HL-60 (cell line): ENCODE data around the gene ZFYVE27.

Experiments used
- DNase-seq, 2 experiments: peaks; one replicate each; pipeline ENCODE4 v3.0.0-alpha.2; 2010 to 2020; ENCODE audit warnings: low read depth in 1 of 2, low spot score in 1 of 2
- H3K27ac ChIP-seq: fragments of 250-450 bp; sonication (Bioruptor Pico); replicated peaks from 2 replicates; pipeline ENCODE4 v1.5.1; 2020; ENCODE audit warnings: mild to moderate bottlenecking, moderate library complexity
- H3K27me3 ChIP-seq: fragments of 250-450 bp; sonication (Bioruptor Pico); 2 replicates; pipeline ENCODE4 v1.5.1; 2021; ENCODE audit warnings: mild to moderate bottlenecking, moderate library complexity; ENCODE audit not compliant: insufficient read depth, poor library complexity, severe bottlenecking
- H3K4me3 ChIP-seq: replicated peaks from 2 replicates; pipeline ENCODE4 v1.5.1; 2011; ENCODE audit warnings: mild to moderate bottlenecking, control low read depth, low read length; ENCODE audit not compliant: insufficient read depth
- CTCF ChIP-seq: IDR thresholded peaks from one replicate; pipeline ENCODE4 v1.5.1; 2011; ENCODE audit warnings: low read length, control low read depth, inconsistent platforms; ENCODE audit not compliant: insufficient read depth
- GABPA ChIP-seq: IDR thresholded peaks from 2 replicates; pipeline ENCODE4 v1.6.1; 2012; ENCODE audit warnings: low read depth
- POLR2AphosphoS5 ChIP-seq: IDR thresholded peaks from 2 replicates; pipeline ENCODE4 v1.6.1; 2012; ENCODE audit warnings: low read depth
- REST ChIP-seq: IDR thresholded peaks from 2 replicates; pipeline ENCODE4 v1.6.1; 2012; ENCODE audit warnings: low read depth; ENCODE audit not compliant: insufficient replicate concordance
- SPI1 ChIP-seq: IDR thresholded peaks from 2 replicates; pipeline ENCODE4 v1.6.1; 2012; ENCODE audit warnings: low read depth, mild to moderate bottlenecking, borderline replicate concordance

Gene ZFYVE27

GRCh38 chr10:97760461-97761257, 23.7 kb downstream of the ZFYVE27 start:
- TF ChIP-seq GABPA (no peak), SPI1 (no peak), CTCF (no peak), REST (no peak), POLR2AphosphoS5 (no peak)
- no peak overlapping the region for H3K27ac ChIP-seq
- no peak for DNase-seq
- H3K4me3 ChIP-seq = no peak overlapping the region
- no peaks in the 10 kb centered on the region for H3K27me3 ChIP-seq

GRCh38 chr10:97761331-97761865, 24.5 kb downstream of the ZFYVE27 start:
- no peak overlapping the region for H3K4me3 ChIP-seq
- no peak for DNase-seq
- TF ChIP-seq CTCF = no peak
- TF ChIP-seq POLR2AphosphoS5 = no peak
- TF ChIP-seq REST = no peak
- TF ChIP-seq GABPA = no peak
- no peak for TF ChIP-seq SPI1
- no peak overlapping the region for H3K27ac ChIP-seq
- no peaks in the 10 kb centered on the region for H3K27me3 ChIP-seq

- no peaks in the 10 kb centered on the region for H3K27me3 ChIP-seq
- no peak overlapping the region for H3K4me3 ChIP-seq
- no peak overlapping the region for H3K27ac ChIP-seq
- no peak for DNase-seq
- no peak for TF ChIP-seq SPI1
- TF ChIP-seq REST = no peak
- TF ChIP-seq POLR2AphosphoS5 = no peak
- TF ChIP-seq CTCF = no peak
- TF ChIP-seq GABPA = no peak
These were observed 25.1 kb downstream of the ZFYVE27 start for GRCh38 chr10:97762056-97762455.
